OCI-M1 (cell line): ENCODE results near the gene CSE1L.
"Not testable (repeated sequence)": the region's sequence is repeated elsewhere in the genome, so short reads cannot be mapped to it uniquely, and the experiment has no call there.

Source experiments
- DNase-seq: peaks from one replicate; lab custom pipeline; 2025; lab: John Stamatoyannopoulos, UW

CSE1L gene

GRCh38 chr20:49046087-49046900 lies at the start of gene CSE1L:
TSS of gene CSE1L (plus strand) at chr20:49046312. CDS start at chr20:49058464, 12,152 bp downstream.
- peak; percentile 97 for DNase-seq

DNA sequence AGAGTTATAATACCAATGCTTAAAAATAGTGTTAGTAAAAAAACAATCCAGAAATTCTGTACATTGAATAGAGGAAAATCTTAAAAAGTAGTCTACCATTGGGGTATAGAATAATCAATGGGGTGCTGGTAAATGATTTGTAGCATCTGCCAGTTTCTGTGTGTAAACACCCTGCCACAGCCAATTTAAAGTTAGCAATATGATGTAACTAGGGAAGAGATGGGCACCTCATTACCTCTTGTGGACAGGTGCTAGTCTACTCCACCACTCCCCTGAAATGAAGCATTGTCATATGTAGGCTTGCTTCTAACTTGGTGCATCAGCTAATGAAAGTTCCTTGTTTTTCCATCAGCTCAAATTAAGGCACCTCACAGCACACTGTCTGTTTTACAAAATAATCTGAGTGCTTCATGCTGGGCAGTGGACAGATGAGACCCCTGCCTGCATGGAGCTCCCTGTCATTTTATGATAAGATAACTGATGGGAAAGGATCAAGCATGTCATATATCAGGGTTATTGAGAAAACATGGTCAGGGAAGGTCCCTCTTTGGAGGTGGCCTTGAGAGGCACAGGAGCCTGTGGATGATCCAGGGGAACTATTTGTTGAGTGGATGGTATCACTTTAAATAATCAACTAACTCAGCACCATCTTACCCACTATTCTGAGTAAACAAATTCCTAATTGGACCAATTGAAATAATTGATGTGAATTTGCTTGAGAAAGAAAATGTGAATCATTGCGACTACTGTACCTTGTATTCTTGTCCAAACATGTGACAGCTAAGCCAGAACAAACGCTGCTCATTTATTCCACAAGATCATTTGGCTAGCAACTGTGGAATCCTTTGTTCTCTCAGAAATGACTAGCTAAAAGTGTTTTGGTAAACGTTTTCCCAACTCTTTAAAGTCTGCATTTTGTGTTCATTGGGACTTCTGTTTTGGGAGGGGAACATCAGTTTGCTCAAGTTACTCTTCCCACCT lies 45.9 kb upstream of the CSE1L start:
- DNase-seq, result no peak

DNA sequence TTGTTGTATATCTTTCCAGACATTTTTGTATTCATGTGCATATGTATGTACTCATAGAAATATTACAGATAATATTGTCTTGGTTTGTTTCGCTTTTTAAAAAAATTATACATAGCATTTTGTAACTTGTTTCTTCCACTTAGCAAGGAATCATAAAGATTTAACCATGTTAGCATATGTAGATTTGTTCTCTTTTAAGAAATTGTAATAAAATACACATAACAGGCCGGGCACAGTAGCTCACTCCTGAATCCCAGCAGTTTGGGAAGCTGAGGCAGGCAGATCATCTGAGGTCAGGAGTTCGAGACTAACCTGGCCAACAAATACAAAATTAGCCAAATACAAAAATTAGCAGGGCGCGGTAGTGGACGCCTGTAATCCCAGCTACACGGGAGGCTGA lies 44.4 kb upstream of the CSE1L start:
- DNase-seq, result no peak

DNA sequence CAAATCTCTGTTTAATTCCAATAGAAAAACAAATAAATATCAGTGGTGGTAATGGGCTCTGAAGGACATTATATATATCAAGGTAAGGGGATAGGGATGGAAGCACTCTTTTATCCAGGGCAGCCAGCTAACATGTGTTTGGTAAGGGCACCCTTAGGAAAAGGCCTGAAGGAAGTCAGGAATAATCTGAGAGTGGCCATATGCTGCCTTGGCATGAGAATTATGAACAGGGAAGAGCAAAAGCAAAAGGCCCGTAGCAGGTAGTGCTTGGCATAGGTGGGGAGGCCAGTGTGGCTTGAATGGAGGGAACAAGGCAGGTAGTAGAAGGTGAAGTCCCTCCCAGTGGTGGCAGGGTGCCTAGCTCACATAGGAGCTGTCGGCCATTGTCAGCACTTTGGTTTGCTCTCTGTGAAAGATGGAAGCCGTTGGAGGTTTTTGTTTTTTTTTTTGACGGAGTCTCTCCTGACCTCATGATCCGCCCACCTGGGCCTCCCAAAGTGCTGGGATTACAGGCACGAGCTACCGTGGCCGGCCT lies 39.6 kb upstream of the CSE1L start:
- DNase-seq, result no peak

DNA sequence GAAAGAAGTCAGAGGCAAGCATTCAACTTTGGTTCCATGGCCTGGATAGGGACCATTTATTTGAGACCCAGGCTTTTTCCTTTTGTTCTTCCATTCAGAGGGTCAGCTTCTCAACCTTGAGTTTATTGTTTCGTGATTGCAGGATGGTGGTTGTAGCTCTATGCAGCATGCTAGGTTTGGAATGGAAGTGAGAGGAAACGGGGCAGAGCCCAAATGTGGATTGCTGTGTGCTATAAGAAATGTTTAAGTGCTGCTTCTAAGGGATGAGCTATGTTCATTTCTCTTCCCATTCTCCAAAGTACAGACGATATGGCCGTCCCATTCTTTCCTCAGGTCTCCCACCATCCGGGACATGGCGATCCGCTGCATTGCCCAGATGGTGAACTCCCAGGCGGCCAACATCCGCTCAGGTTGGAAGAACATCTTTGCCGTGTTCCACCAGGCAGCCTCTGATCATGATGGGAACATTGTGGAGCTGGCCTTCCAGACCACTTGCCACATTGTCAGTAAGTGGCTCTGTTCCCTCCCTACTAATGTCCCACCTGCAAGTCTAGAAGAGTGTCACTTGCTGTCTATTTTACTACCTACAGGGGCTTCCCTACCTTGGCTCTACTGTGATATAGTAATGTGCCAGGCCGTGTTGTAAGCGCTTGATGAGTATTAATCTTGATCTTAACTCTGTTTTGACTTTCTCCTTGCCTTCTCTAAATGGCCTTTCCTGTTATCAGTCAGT lies 36.0 kb upstream of the CSE1L start:
- no peak for DNase-seq

DNA sequence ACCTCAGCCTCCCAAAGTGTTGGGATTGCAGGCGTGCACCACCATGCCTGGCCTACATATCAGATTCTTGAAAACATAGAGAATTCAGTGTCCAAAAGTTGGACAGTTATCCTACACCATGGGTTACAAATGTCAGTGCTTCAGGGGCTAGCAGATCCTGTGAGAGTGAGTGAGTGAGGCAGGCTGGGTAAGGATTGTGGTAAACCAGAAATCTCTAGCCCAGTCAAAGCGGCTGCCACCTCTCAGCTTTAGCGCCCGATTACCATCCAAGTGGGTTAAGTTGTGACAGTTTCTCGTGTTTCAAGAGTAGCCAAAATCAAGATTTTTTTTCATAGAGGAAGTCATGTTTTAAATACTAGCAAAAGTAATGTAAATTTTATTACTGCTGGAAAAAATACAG lies 21.9 kb upstream of the CSE1L start:
- no peak for DNase-seq

GRCh38 chr20:49028177-49028576 lies 17.9 kb upstream of the CSE1L start:
- DNase-seq, result not testable (repeated sequence)

- DNase-seq, result peak; percentile 42
Observed at GRCh38 chr20:49028684-49029083, 17.4 kb upstream of the CSE1L start.

- no peak for DNase-seq
Observed at GRCh38 chr20:49029203-49029602, 16.9 kb upstream of the CSE1L start.

- DNase-seq, result no peak
Observed at GRCh38 chr20:49030954-49031619, 15.0 kb upstream of the CSE1L start.

GRCh38 chr20:49032455-49032854 lies 13.7 kb upstream of the CSE1L start:
- DNase-seq, result no peak

- no peak for DNase-seq
Observed at GRCh38 chr20:49034070-49034732, 11.9 kb upstream of the CSE1L start.

DNA sequence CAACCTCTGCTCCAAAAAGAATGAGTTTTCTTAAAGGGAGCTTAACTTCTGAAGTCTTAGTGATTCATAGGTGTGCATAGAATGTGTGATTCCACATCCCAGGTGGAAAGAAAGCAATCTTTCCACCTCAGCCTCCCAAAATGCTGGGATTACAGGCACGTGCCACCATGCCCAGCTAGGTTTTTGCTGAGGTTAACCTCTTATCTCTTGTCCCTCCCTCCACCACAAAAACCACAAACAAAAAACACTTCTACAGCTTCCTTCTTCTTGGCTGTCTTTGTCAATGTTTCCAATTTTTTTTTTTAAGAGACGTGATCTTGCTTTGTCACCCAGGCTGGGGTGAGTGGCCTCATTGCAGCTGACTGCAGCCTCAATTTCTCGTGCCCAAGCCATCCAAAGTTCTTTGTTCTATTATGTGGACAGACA lies 8.1 kb upstream of the CSE1L start:
- DNase-seq, result peak; percentile 95

DNA sequence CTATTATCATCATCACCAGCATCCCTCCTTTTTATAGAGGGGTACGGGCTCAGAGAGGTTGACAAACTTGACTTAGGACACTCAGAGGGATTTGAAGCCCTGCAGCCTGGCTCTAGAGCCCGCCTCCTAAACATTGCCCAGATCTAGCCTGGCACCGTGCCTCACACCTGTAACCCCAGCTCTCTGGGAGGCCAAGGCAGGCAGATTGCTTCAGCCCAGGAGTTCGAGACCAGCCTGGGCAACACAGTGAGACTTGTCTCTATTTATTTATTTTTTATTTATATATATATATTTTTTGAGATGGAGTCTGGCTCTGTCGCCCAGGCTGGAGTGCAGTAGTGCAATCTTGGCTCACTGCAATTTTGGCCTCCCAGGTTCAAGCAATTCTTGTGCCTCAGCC lies 6.3 kb upstream of the CSE1L start:
- DNase-seq, result no peak

- DNase-seq, result no peak
Observed at GRCh38 chr20:49043000-49043399, 3.1 kb upstream of the CSE1L start.

DNA sequence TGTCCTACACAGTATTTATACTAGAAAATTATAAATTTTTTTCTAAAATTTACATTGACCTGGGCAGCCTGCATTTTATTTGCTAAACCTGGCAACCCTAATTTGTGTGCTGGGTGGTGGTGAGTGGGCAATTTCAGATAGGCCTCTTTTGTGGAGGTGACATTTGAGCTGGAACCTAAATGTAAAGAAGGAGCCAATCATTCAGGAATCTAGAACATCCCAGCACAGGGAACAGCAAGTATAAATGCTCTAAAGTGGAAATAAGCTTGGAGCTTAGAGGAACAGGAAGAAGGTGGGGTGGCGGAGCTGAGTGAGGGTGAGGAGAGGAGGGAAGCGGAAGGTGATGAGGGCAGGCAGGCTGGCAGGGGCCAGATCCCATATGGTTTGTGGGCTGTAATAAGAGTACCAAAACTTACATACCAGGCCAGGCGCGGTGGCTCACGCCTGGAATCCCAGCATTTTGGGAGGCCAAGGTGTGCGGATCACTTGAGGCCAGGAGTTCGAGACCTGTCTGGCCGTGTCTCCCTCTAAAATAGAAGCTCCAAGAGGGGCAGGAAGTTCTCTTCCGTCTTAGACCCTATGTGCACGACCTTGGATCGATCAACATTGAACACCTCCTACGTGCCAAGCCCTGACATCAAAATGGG lies 549 bp upstream of the CSE1L start:
- DNase-seq, result no peak

DNA sequence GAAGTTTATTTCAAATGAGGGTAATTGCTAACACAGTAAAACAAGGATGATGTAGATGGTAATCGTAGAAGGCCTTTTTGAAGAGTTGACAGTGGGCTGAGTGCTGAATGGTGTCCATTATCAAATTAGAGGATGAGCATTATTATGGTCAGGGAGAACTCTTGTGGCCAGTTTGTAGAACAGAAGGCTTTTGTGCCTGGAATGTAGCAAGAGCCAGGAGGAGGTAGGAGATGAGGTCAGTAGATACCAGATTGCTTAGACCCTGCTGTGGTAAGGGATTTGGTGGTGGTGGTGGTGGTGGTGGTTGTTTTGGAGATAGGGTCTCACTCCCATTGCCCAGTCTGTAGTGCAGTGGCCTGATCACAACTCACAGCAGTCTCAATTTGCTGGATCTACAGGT lies 6.2 kb downstream of the CSE1L start:
- peak; percentile 50 for DNase-seq

DNA sequence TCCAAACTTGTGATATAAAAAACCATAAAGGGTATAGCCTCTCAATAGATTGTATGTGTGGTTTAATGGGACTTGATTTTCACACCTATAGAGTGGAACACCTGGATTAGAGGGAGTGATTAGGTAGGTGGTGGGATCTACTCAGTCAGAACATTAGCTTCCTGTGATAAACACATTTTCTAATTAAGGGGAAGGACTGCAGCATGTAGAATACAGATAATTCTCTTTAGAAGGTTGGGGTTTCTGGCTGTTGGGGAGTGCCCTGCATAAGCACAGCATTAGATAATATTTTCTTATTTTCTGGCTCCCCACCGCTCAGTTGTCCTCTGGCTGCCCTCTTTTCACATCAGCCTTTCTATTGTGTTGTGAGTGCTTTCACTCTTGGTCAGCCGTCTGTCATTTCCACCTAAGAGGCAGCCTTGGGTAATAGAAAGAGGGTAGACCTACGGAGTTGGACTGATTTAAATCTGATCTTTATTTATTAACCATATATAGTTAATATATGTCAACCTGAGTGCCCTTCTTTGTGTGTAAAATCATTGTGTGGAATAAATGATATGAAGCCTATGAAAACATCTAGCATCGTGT lies 8.0 kb downstream of the CSE1L start:
- DNase-seq, result no peak

GRCh38 chr20:49063279-49063678 lies 17.2 kb downstream of the CSE1L start:
- no peak for DNase-seq

GRCh38 chr20:49074521-49074920 lies 28.4 kb downstream of the CSE1L start:
- no peak for DNase-seq
